Activated CD4-positive, alpha-beta T cell treated with anti-CD3 and anti-CD28 coated beads for 48 hours (primary cell): Measurements from ENCODE around the gene CCDC102B.
"Not testable (repeated sequence)": the region's sequence is repeated elsewhere in the genome, so short reads cannot be mapped to it uniquely, and the experiment has no call there.

Experiments used
- DNase-seq: peaks from one replicate; pipeline ENCODE4 v3.0.0-alpha.2; 2020

Gene CCDC102B

DNA sequence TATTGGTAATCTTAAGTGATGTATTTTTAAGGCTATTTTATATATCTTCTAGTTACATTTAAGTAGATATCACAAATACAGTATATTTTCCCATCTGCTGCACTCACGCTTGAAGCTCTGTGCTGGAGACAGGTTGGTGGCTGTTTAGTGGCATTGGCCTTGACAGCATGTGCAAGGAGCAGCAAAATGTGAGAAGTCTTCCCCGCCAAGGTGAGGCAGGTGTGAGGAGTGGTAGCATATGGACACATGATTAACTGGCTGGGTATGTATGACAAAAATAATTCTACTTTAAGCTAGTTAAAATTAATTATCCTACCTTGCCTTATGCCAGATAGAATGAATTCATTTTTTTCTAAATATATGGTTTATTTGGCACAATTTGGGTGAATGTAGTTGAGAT, 117.2 kb downstream of the CCDC102B start:
- DNase-seq, result no peak

GRCh38 chr18:68916734-68917133, 118.9 kb downstream of the CCDC102B start:
- peak; percentile 6 for DNase-seq

DNA sequence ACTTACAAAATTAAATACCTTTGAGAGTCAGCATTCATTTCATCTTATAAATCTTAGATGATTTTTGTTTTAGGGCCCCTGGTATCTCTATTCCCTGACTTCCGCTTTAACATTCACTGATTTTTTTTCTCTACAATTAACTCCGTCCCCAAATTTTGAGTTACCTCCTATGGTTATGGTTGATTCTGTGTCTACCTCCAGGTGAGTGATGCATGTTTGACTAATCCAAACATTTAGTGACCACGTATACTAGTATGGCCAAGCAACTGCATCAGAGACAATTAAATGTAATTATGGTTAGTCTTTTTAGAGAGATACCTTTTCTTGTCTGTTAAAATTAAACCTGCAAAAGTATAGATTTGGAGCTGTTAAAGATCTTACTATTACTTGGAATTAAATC, 120.3 kb downstream of the CCDC102B start:
- DNase-seq, result no peak

DNA sequence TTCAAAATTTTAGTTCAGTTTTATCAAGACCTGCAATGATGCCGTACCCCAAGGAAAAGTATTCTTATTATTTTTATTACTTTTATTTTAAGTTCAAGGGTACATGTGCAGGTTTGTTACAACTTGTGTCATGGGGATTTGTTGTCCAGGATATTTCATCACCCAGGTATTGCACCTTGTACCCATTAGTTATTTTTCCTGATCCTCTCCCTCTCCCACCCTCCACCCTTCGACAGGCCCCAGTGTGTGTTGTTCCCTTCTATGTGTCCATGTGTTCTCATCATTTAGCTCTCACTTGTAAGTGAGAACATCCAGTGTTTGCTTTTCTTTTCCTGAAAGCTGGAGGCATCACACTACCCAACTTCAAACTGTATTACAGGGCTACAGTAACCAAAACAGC, 122.0 kb downstream of the CCDC102B start:
- DNase-seq, result no peak

- no peak for DNase-seq
Measured at GRCh38 chr18:68922392-68922791, 124.5 kb downstream of the CCDC102B start.

DNA sequence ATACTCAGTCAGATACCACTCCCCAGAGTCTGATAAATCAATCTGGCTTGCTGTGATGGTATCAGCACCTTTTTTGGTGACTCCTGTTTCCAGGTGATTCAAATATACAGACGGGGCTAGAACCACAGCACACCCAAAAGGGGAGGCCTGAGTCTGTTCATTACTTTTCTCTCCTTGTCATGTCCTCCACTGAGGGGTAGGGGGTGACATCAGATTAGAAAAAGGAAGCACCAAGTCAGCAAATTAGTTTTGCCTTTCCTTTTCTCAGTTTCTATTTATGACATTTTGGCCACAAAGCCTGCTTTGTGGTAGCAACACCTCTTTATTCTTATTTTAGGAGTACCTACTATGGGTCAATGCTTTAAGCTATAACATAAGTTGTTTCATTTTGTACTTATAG, 127.4 kb downstream of the CCDC102B start:
- no peak for DNase-seq

DNA sequence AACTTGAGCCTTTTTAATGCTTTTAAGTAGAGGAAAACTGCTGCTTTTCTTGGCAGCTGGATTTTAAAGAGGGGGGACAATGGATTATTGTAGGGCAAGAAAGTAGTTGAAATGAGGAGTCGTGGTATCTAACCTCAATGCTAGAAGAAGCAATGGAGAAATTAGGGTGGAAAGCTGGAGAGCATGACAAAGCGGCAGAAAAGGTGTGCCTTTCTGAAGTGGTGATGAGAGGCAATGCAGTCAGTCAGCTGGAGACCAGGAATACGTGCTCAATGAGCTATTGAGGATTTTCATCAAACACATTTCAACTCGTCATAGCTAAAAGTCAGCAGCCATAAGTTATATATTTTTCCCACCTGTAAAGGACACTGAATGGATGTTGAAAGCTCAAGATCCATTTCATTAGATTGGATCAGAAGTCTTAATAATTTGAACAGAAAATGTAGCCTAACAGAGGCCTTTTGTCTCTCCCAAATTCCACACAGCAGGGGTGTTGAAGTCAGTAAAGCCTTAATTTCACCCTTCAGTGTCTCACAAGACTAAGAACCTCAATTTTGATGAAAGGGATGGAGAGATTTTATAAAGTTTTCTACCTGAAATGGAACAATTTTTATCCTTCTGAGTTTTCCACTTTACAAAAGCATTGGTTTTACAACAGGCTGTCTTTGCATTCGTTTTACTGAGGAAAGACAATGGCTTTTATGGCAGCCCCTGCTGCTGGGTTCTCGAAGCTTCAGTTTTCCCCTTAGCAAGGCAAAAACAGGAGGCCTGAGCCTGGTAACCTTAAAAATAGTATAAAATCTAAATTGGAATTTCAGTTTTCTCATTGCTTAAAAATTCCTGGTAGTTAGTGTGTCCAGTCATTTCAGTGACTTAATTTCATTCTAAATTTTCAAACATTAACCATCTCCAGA, 131.1 kb downstream of the CCDC102B start:
- DNase-seq, result no peak

DNA sequence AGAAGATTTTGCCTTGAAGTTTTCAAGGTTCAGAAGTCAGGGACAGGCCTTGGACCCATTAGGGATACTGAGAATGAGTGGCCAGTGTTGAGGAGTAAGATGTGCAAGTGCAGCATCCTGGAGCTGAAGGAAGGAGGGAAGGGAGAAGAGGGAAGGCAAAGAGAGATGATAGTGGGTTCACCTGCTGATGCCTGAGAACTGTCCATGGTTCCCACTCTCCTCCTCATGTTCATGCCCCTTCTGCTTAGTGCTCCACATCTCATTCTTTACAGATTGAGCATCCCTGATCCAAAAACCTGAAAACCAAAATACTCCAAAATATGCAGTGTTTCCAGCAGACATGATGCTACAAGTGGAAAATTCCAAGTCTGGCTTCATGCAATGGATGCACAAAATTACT, 137.8 kb downstream of the CCDC102B start:
- DNase-seq, result no peak

DNA sequence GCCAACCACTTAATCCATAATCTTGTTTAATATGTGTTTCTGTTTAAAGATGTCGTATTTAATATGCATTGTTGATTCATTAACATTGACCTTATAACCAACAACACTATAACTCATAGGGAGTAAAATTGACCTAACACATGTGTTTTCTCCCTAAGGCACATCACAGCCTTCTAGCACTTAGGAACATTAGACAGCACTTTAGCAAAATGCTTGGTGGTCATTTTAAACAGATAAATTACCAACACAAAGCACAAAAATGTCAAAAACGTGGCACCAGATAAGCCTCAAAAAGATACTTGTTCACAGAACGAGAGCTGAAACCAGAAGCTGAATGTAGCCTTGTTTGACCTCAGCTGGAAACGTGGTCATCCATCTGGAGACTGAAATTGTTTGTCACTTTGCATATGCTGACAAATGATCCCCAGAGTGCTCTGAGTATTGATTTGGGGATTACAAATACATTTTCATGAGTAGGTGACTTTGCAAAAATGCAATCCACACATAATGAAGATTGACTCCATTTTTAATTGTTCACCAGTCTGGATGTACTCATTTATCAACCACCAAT, 139.2 kb downstream of the CCDC102B start:
- DNase-seq, result no peak

GRCh38 chr18:68940039-68940438, 142.2 kb downstream of the CCDC102B start:
- no peak for DNase-seq

DNA sequence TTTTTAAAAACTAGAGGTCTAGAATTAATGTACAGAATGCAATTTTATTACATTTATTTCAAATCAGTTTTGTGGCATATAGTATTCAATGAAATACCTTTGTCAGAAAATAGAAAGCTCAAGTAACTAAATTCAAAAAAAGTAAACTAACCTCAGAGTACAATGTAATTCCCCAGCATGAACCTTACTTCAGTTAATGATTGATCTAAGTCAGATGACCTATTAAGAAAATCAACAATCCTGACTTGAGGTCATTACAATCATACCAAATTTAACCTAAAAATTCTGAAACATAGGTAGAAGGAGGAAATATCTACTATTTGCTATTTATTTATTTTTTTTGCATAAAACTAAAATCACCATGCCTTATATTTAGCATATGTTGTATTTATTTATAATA, 142.9 kb downstream of the CCDC102B start:
- no peak for DNase-seq

- no peak for DNase-seq
Measured at GRCh38 chr18:68942230-68942629, 144.3 kb downstream of the CCDC102B start.

DNA sequence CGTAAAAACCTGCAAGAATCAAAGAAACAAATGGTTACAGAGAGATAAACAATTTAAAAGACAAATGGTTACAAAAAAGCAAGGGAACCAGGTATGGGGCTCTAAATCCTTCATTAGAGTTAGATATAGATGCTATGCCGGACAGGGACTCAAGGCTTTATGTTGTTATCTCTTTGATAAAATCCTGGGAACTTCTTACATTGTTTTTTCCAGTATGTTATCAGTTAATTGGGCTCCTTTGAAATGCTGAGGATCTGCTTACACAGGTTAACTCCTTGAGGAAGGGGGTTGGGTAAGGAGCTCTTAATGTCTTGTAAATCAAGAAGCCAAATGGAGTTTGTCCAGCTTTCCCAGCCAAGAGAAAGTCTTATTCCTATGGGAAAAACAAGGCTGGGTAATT, 146.0 kb downstream of the CCDC102B start:
- not testable (repeated sequence) for DNase-seq

GRCh38 chr18:68944330-68944729, 146.4 kb downstream of the CCDC102B start:
- no peak for DNase-seq

DNA sequence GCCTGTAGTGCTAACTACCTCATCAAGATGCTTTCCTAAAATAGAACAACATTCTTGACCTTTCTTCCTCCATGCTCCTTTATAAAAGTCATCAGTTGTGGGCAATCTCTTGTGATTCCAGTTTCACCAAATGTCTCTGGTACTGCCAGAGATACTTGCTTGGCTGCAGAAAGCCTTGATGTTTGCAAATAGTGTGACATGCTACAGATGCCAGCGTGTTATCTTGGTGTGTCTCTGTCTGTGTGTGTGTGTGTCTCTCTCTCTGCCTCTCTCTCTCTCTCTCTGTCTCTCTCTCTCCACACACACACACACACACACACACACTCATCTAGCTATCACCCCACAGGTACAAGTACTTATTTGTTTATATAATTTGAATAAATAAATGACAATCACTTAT, 146.9 kb downstream of the CCDC102B start:
- DNase-seq, result no peak

- no peak for DNase-seq
Measured at GRCh38 chr18:68948622-68949021, 150.7 kb downstream of the CCDC102B start.

- no peak for DNase-seq
Measured at GRCh38 chr18:68954738-68955137, 156.9 kb downstream of the CCDC102B start.

DNA sequence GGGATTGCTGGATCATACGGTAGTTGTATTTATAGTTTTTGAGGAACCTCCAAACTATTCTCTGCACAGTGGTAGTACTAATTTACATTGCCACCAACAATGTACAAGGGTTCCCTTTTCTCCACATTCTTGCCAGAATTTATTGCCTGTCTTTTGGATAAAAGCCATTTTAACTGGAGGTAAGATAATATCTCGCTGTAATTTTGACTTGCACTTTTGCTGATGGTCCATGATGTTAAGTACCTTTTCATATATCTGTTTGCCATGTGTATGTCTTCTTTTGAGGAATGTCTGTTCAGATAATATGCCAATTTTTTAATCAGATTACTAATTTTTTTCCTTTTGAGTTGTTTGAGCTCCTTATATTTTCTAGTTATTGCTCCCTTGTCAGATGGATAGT, 158.8 kb downstream of the CCDC102B start:
- no peak for DNase-seq

- no peak for DNase-seq
Measured at GRCh38 chr18:68960355-68960754, 162.5 kb downstream of the CCDC102B start.

- no peak for DNase-seq
Measured at GRCh38 chr18:68962623-68963022, 164.7 kb downstream of the CCDC102B start.

- DNase-seq, result no peak
Measured at GRCh38 chr18:68965817-68966216, 167.9 kb downstream of the CCDC102B start.

GRCh38 chr18:68969027-68969426, 171.1 kb downstream of the CCDC102B start:
- DNase-seq, result no peak

DNA sequence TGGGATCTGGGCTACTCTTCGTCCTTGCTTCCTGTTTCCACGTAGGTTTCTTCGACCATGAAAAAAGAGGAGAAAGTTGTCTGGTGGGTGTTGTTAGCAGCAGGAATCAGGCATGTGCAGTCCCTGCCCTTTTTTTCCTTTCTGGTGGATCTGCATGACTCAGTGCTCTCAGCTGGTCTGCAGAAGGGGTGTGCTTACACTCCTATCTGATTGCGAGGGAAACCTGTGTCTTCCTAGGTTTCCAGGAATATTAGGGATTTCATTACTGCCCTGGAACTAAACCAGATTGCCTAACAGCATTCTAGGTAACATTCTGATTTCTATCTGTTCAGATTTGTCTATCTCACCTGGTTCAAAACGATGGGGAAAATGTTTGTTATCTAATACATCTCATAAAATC, 174.3 kb downstream of the CCDC102B start:
- no peak for DNase-seq

DNA sequence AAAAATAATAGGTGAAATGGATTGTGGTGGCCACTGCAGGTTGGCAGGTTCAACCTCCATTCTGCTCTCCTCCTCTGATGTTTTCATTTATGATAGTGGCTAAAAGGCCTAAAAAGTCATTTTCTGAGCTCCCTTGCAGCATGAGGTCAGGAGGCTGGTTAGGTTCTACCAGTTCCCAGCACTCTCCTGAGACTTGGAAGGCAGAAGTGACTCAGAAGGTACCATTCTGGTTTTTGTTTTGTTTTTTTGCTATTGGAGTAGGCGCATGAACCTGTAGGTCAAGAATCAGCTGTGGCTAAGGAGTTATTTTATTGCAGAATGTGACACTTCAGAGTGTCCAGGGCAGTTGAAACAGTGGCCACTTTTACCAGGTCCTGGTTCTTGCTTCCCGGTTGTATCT, 181.9 kb downstream of the CCDC102B start:
- DNase-seq, result no peak

DNA sequence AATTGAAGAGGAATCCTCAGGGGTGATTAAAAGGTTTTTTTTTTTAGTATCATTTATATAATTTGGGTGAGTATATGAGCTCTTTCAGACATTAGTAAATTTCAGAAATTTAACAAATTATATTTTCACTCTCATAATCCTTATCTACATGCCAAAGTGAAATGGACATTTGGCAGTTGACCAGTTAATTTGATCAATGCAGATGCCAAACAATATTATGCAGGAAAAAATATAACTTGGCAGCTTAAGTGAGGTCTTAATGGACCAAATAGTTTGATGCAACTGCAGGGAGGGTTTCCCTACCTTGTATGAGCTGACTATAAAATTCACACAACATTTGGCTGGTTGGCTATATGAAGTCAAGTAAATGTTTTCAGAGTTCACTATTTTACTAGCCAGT, 185.2 kb downstream of the CCDC102B start:
- DNase-seq, result no peak
